Panc1 (cell line): Measurements from ENCODE around the gene TCP11L2.

Source experiments
- POLR2AphosphoS5 ChIP-seq: IDR thresholded peaks from 2 replicates; pipeline ENCODE4 v1.6.1; 2012; ENCODE audit warnings: mild to moderate bottlenecking, low read depth, low read length, moderate library complexity
- TF ChIP-seq, protein P1 (sequence below): fragments of 450-650 bp; IDR thresholded peaks from 2 replicates; pipeline ENCODE4 v1.5.1; 2017; ENCODE audit warnings: mild to moderate bottlenecking
- TF ChIP-seq, protein P2 (sequence below), 2 experiments: IDR thresholded peaks; 2 replicates each; pipeline ENCODE4 v1.6.1; 2011 to 2012; ENCODE audit warnings: low read depth in 2 of 2, control low read depth in 1 of 2, low read length in 1 of 2, mild to moderate bottlenecking in 1 of 2, moderate library complexity in 1 of 2; ENCODE audit not compliant: insufficient read depth in 1 of 2

GRCh38 chr12:106386813-106387535, 84.4 kb downstream of the TCP11L2 start:
- TF ChIP-seq, protein P1, sequence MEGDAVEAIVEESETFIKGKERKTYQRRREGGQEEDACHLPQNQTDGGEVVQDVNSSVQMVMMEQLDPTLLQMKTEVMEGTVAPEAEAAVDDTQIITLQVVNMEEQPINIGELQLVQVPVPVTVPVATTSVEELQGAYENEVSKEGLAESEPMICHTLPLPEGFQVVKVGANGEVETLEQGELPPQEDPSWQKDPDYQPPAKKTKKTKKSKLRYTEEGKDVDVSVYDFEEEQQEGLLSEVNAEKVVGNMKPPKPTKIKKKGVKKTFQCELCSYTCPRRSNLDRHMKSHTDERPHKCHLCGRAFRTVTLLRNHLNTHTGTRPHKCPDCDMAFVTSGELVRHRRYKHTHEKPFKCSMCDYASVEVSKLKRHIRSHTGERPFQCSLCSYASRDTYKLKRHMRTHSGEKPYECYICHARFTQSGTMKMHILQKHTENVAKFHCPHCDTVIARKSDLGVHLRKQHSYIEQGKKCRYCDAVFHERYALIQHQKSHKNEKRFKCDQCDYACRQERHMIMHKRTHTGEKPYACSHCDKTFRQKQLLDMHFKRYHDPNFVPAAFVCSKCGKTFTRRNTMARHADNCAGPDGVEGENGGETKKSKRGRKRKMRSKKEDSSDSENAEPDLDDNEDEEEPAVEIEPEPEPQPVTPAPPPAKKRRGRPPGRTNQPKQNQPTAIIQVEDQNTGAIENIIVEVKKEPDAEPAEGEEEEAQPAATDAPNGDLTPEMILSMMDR = no peak
- TF ChIP-seq POLR2AphosphoS5 = no peak
- TF ChIP-seq, protein P2, sequence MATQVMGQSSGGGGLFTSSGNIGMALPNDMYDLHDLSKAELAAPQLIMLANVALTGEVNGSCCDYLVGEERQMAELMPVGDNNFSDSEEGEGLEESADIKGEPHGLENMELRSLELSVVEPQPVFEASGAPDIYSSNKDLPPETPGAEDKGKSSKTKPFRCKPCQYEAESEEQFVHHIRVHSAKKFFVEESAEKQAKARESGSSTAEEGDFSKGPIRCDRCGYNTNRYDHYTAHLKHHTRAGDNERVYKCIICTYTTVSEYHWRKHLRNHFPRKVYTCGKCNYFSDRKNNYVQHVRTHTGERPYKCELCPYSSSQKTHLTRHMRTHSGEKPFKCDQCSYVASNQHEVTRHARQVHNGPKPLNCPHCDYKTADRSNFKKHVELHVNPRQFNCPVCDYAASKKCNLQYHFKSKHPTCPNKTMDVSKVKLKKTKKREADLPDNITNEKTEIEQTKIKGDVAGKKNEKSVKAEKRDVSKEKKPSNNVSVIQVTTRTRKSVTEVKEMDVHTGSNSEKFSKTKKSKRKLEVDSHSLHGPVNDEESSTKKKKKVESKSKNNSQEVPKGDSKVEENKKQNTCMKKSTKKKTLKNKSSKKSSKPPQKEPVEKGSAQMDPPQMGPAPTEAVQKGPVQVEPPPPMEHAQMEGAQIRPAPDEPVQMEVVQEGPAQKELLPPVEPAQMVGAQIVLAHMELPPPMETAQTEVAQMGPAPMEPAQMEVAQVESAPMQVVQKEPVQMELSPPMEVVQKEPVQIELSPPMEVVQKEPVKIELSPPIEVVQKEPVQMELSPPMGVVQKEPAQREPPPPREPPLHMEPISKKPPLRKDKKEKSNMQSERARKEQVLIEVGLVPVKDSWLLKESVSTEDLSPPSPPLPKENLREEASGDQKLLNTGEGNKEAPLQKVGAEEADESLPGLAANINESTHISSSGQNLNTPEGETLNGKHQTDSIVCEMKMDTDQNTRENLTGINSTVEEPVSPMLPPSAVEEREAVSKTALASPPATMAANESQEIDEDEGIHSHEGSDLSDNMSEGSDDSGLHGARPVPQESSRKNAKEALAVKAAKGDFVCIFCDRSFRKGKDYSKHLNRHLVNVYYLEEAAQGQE (IDR thresholded peaks at IDR 0.05; ENCODE audit: insufficient read depth in 1 of 2, low read depth in 2 of 2, low read length in 1 of 2) = no peak
